ENCODE measurements around the gene HGS. TPM values are rescaled to one million over a fixed set of nuclear protein-coding genes. Genes with fewer than 3 reads are reported as not detected.
A peak's percentile ranks its signal among the peaks of the same experiment; 100 is the strongest.

HGS gene
- total and polyA plus RNA-seq, 2 of the 13 experiments (the other 11 are each of a cell fraction or from before 2014, with no cell fraction given), result 73.3 to 78.1 TPM

DNA sequence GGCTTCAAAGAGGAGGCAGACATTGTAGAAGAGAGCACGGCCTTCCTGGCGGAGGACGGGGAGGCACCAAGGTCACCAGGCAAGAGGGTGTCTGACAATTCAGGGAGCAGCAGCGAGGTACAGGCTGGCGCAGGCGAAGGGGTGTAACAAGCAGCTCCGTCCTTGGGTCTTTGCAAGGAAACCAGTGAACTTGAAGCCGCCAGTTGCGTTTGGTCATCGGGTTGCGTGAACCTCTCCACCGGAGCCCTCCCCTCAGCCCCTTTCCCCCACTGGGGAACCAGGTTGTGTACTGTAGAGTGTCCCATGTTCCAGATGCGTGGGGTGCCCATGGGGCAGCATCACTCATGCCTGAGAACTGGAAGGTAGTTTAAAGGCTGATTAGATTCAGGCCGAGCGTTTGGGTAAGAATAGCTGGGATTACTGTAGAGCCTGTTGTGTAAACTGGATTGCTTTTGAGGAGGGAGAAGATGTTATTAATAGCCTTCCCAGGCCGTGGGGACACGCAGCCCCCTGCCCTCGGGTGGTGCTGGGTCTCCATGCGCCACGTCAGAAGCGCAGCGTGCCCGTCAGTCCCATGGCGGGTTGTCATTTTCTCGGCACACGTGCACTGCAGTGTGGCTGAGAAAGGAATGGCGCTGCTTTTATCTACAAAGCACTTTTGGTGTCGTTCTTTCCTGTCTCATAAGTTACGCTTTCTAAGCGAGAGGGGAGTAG is 21.9 kb downstream of the HGS start (continued):
- TF ChIP-seq AGO2 (optimal IDR thresholded peaks at IDR 0.05; ENCODE audit: low read depth, low read length) (peak; percentile 59), TBP (CRISPR knock-in tag; IDR thresholded peaks at IDR 0.05) (no peak), ARHGAP35 (CRISPR knock-in tag; IDR thresholded peaks at IDR 0.05; ENCODE audit: borderline replicate concordance) (no peak), SUZ12 (IDR thresholded peaks at IDR 0.05; ENCODE audit: low read depth, low read length) (no peak), ZNF143 (CRISPR knock-in tag; IDR thresholded peaks at IDR 0.05) (no peak), TFDP2 (CRISPR knock-in tag; IDR thresholded peaks at IDR 0.05) (no peak), HOXA9 (CRISPR knock-in tag; IDR thresholded peaks at IDR 0.05; ENCODE audit: borderline replicate concordance) (no peak), TGIF2 (CRISPR knock-in tag; IDR thresholded peaks at IDR 0.05) (no peak), RBFOX2 (IDR thresholded peaks at IDR 0.05; ENCODE audit: low read depth, low read length) (peak; percentile 66), RCOR2 (CRISPR knock-in tag; IDR thresholded peaks at IDR 0.05) (no peak), ZNF766 (CRISPR knock-in tag; IDR thresholded peaks at IDR 0.05; ENCODE audit: borderline replicate concordance) (no peak), TFDP1 (CRISPR knock-in tag; IDR thresholded peaks at IDR 0.05; ENCODE audit: borderline replicate concordance) (no peak), NRL (CRISPR knock-in tag; IDR thresholded peaks at IDR 0.05; ENCODE audit: borderline replicate concordance) (0 out of 2 replicates have a peak, but pooled peaks have one; percentile 71), SOX6 (IDR thresholded peaks at IDR 0.05) (no peak), SOX6 (CRISPR knock-in tag; IDR thresholded peaks at IDR 0.05) (no peak), ZNF891 (CRISPR knock-in tag; IDR thresholded peaks at IDR 0.05) (no peak), ZNF441 (CRISPR knock-in tag; IDR thresholded peaks at IDR 0.05; ENCODE audit: borderline replicate concordance) (no peak), ZHX1 (CRISPR knock-in tag; IDR thresholded peaks at IDR 0.05; ENCODE audit: low read depth) (no peak), SIN3B (IDR thresholded peaks at IDR 0.05; ENCODE audit: low read length) (no peak), RORA (CRISPR knock-in tag; IDR thresholded peaks at IDR 0.05) (no peak), PAX8 (CRISPR knock-in tag; IDR thresholded peaks at IDR 0.05; ENCODE audit: borderline replicate concordance) (no peak), PHF21A (CRISPR knock-in tag; IDR thresholded peaks at IDR 0.05) (no peak)
- TF ChIP-seq, protein P1, sequence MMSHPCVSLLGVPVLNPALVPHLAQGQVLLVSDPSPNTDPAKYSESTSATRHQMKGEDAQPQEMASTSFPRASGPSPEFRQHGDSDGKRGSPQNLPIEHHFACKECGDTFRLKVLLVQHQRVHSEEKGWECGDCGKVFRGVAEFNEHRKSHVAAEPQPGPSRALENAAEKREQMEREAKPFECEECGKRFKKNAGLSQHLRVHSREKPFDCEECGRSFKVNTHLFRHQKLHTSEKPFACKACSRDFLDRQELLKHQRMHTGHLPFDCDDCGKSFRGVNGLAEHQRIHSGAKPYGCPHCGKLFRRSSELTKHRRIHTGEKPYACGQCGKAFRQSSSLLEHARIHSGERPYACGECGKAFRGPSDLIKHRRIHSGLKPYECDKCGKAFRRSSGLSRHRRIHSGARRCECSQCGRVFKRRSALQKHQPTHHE (CRISPR knock-in tag; IDR thresholded peaks at IDR 0.05; ENCODE audit: borderline replicate concordance), result no peak
- TF ChIP-seq, protein P2, sequence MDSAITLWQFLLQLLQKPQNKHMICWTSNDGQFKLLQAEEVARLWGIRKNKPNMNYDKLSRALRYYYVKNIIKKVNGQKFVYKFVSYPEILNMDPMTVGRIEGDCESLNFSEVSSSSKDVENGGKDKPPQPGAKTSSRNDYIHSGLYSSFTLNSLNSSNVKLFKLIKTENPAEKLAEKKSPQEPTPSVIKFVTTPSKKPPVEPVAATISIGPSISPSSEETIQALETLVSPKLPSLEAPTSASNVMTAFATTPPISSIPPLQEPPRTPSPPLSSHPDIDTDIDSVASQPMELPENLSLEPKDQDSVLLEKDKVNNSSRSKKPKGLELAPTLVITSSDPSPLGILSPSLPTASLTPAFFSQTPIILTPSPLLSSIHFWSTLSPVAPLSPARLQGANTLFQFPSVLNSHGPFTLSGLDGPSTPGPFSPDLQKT (CRISPR knock-in tag; IDR thresholded peaks at IDR 0.05; ENCODE audit: borderline replicate concordance), result no peak
